HG02642 (cell line): Measurements from ENCODE around the gene IL16.

Experiments used
- ATAC-seq: cut with Tn5 transposase; IDR thresholded peaks from one replicate; pipeline ENCODE4 v1.9.1; 2021; ENCODE audit warnings: mild to moderate bottlenecking; ENCODE audit not compliant: unreplicated experiment, poor library complexity

The IL16 gene

DNA sequence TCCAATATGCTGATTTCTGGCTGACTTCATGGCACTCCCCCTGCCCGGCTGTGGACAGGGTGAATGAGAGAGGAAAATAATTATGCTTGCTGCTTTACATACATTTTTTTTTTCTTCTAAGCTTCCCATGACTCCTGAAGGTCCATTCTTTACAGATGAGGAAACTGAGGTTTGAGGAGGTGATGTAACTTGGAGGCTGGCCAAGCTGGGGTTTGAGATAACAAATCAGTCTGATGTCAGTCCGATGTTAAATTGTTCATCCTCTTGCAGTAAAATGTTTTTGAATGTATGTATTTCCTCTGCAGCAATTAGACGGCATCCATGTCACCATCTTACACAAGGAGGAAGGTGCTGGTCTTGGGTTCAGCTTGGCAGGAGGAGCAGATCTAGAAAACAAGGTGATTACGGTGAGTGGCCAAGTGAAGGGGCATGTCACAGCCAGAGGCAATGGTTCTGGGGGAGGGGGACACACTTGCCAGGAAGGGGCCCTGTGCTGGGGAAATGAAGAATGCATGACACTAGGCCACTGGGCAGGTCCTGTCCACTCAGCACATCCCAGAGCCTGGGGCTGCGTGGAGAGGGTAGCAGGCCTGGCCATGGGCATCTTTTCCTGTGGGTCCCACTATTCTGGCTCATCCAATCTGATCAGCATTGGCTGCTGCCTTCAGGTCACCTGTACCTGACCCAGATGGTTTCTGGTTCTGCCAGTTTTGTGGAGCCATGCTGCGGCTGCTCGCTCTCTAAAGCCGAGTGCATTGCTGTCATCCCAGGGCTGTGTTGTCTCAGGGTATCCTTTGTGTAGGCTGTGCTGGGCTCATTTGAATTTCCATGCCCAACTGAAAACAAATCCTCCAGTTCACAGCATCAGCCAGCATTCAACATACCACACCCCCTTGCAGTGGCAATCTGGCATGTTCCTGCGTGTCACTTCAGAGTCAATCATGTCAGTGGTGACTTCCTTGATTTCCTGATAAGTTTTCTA, 106.9 kb downstream of the IL16 start:
- no peak for ATAC-seq

DNA sequence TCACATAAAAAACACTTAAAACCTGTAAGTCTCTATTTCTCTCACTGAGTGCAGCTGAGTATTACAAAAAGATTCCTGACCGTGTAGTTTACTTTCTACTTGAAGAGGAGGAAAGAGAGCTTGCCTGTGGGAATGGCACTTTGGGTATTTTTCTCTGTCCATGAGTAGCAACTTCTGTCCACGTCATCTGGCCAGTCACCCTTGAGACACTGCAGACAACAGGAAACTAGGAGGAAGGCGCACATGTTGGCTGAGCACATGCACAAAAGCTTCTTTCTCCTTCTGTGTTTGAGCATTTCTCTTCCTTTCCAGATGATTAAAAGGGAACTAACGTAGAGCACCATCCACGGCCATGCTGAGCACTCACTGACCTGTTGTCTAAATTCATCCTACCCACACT, 107.5 kb downstream of the IL16 start:
- ATAC-seq: no peak

DNA sequence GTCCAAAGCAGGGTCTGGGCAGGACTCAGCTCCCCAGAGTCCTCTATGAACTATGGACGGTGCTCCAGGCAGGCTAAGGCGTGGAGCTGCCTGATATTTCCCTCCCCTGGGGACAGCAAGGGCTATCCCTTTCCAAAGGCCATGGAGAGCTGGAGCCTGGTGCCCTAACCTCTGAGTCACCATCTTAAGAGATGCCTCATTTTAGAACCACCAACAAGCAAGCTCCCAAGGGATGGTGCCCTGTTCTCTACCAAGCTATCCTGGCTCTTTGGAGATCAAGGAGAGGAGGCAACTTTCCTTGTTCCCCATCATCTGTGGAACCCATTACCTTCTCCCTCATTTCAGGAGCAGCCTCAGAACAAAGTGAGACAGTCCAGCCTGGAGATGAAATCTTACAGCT, 111.6 kb downstream of the IL16 start:
- no peak for ATAC-seq

DNA sequence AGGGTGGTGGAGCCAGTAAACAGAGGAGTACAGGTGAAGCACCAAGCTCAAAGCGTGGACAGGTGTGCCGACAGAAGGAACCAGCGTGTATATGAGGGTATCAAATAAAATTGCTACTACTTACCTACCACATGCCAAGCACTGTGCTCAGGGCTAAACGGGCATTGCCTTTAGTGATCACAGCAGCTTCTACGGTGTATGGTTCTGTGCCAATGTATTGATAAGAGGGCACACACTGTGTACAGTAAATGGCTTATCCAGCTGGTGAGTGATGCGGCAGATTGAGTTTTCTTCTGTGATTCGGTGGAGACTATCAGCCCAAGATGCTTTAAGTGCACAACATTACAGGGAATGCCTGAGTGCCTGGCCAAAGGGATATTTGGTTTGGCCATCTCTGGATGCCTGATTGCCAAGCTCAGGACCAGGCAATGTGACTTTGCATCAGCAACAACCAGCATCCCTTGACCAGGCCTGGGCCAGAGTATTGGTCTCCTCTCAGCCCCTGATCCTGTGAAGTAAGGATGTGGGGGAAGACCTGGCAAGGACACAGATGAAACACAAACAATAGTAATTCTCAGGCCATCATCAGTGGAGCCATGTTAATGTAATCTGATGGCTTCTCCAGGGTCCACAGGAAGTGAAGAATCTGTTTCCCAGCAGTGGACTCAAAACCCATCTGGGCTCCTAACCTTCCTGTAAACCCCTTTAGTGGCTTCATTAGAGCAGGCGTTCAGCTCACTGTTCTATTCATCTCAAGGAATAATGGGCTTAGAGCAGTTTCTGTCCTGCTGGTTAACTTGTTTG, 113.2 kb downstream of the IL16 start:
- no peak for ATAC-seq

DNA sequence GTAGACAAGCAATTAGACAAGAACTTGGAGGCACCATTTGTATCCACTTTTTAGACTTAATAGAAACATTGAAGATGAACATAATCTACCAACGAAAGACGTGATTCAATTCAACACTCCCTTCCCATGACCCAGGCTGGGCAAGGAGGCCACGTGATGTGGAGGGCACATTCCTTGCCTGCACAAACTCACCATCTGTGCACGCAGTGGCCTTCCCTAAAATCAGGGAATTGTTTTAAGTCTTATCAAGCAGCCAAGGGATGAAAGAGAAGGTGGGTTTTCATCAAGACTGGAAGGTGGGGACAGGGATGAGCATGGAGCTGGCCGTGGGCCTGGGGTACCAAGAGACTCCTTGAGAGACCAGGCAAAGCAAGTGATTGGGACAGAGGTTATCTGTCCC, 113.8 kb downstream of the IL16 start:
- no peak for ATAC-seq

DNA sequence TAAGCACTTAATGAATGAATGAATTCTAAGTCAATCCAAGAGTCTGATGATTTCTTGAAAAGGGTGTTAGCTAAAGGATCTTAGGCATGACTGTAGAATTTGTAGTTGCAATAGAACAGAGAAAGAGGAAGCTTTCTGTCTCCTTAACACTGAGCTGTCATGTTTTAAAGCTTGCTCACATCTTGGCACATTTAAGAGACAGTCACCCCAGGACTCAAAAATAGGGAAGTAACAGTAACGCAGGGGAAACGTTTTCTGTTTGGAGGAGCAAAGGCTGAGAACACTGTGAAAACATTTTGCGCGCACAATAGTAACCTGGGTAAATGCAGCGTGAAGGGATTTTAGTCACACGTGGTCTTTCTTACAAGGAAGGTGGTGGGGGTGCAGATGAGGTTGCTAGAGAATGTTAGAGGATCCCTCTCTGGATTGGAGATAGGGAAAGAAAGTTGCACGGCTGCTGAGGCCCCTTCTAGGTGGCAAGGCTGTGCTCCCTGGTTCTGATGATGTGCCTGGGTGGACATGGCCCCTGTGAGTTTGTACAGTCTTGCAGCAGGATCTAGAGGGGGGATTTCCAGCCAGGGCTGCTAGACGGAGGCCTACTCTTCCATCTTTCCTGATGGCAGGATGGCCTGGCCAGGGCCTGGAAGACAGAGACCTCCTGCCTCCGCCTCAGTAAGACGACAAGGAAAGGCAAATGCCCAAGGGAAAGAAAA, 115.2 kb downstream of the IL16 start:
- no peak for ATAC-seq

DNA sequence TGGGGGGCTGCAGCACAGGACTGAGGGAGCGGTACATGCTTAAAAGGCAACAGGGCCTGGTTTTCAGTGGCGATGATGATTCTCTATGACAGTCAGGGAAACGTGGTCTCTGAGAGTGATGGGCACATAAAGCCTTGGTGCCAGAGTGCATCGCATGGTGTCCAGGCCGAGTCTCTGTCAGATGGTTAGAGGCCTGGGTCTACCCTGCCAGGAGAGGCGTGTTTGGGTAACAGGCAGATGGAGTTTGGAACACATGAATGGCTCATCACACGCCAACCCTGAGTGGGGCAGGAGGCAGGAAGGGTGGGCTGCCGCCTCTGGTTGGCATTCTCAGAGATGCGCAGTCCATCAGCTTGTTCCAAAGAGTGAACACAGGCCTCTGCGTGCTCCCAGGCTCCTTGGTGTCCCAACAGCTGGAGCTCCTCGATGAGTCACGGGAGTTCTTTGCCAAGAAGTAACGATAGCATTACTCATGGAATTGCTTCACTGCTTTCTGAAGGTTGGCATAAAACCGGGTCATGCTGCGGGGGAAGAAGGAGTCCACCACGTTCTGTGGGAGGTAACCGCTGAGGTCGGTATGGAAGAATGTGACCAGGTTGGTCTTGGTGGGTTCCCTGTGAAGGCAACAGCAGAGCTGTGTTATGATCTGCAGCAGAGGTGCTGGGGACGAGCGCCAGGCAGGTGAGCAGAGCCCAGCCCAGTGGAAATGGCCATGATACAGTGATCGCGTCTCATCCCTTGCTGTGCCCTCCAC, 116.3 kb downstream of the IL16 start:
- no peak for ATAC-seq

DNA sequence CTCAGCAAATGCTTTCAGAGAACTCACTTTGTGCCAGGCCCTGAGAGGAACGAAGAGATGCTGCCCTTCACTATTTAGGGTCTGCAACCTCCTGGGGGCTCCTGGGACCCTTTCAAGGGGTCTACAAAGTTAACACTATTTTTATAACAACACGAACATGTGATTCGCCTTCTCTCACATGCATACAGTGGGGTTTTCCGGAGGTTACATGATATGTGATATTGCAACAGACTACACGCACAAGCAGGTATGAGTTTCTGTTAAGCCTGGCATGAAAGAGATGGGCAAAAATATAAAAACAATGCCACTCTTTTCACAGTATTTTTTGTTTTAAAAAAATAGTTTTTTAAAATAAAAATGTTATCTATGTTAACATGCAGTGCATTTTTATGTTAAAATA, 117.0 kb downstream of the IL16 start:
- ATAC-seq: no peak

DNA sequence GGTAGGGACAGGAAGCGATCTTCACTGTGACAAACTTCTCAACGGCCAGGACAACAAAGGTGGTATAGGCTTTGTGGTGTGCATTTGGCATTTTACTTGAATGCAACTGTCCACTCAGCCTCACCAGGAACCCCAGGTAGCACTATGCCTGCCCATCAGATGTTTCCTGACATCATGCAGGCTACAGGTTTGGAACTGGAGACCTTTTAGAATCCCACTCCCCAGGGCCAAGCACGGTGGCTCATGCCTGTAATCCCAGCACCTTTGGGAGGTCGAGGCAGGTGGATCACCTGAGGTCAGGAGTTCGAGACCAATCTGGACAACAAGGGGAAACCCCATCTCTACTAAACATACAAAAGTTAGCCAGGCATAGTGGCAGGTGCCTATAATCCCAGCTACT, 117.7 kb downstream of the IL16 start:
- no peak for ATAC-seq

DNA sequence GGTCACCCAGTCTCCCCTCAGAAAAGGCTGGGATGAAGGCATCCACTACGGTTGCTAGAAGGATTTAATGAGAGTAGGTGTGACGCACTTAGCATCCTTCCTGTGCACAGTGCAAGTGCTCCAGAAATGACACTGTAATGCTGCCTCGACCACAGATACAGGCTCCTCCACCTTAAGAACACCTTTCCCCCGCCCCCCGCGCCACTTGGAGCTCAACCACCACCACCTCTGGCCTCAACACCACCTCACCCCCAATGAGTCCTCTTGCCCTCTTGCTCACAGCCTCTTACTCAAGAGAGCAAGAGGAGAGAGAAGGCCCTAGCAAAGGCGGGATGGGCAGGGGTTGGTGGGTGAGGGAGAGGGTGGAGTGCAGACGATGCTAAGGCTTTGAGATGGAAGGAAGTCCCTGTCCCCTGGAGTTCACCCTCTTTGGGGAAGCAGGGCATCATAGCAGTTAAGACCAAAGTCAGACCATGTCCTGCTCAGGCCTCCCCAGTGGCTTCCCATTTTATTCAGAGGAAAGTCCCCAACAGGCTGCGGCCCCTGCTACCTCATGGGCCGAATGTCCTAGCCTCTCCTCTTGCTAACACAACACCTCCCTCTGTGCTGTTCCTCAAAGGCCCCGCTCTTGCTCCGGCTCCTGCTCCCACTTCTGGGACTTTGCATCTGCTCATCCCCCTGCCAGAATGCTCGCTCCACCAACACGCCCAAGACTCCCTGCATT, 118.9 kb downstream of the IL16 start:
- no peak for ATAC-seq

DNA sequence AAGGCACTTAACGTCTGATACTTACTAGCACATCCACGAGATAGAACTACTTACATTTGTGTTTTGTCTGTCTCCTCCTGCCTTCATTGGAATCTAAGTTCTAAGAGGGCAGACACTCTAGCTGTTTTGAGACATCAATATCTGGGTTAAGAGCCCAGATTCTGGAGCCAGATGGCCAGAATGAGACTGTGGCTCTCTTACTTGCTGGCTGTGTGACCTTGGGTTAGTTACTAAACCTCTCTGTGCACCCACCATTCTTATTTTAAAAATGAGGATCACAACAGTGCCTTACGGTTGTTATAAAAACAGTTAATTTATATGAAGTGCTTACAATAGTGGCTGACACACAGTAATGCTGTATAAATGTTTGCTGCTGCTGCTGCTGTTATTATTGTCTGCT, 119.6 kb downstream of the IL16 start:
- no peak for ATAC-seq

DNA sequence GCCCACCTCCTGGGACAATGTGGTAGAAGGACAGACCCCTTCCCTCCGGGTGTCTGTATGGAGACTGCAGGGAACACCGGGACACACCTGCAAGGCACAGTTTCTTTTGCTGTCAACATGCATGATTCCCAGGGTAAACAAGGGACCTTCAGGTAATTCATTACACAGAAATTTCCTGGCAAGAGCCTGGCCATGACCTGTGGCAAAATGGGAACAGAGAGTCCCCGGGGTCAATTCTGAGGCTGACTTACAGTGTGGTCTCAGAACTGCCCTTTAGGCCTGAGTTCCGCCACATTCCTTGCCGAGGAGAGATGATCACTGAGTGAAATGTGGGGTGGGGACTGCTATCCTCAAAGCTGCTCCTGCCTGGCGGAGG, 121.0 kb downstream of the IL16 start:
- no peak for ATAC-seq

DNA sequence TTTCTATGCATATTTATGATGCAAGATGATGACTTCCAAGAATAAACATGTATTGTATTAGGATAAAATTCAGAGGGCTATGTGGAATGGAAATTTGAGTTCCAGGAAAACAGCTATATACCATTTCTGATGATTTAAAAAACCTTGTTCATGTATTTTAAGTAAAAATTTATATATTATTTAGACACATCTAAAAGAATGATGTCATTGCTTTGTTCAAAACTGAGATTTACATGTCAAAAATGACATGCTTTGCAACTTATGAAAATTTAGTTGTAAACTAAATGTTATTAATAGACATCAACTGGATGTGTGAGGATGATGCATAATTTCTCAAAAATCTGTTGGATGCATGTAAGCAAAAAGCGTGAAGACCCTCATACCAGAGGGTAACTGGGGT, 125.0 kb downstream of the IL16 start:
- no peak for ATAC-seq

DNA sequence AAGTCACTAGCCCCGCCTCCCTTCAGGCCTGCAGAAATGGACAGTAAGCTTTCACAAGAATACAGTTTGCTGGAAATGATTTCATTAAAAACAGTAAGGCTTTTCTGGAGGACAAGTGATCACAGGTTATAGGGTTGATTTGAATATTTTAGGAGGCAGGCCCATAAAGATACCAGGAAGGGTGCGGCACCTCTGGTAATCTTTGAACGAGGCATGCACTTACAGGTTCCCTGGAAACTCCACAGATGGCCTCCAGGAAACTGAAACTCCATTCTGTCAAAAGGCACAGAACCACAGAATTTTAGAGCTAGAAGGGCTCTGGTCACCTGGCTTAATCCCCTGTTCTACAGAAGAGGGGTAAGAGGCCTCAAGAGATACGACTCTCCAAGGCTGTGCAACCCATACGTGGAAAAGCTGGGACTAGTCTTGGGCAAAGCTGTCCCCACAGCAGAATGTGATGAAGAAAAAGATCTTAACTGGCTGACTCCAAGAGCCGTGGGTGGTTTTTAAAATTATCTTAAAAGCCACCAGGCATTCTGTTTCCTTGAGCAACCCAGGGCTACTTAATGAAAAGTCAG, 126.1 kb downstream of the IL16 start:
- ATAC-seq: no peak

DNA sequence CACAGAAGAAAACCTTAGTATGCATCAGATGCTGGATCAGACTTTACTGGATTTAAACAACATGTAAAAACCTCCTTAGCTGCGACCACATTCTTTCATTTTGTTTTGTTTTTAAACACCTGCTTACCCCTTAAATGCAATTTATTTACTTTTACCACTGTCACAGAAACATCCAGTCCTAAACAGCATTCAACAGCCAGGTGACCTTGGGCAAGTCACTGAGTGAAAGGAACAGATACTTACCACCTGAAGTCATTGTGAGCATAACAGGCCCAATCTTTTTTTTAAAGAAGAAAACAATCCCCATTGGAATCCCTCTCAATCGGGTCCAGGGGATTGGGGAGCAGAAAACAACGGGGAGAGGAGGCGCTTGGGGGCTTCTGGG, 126.9 kb downstream of the IL16 start:
- peak; percentile 11 for ATAC-seq

DNA sequence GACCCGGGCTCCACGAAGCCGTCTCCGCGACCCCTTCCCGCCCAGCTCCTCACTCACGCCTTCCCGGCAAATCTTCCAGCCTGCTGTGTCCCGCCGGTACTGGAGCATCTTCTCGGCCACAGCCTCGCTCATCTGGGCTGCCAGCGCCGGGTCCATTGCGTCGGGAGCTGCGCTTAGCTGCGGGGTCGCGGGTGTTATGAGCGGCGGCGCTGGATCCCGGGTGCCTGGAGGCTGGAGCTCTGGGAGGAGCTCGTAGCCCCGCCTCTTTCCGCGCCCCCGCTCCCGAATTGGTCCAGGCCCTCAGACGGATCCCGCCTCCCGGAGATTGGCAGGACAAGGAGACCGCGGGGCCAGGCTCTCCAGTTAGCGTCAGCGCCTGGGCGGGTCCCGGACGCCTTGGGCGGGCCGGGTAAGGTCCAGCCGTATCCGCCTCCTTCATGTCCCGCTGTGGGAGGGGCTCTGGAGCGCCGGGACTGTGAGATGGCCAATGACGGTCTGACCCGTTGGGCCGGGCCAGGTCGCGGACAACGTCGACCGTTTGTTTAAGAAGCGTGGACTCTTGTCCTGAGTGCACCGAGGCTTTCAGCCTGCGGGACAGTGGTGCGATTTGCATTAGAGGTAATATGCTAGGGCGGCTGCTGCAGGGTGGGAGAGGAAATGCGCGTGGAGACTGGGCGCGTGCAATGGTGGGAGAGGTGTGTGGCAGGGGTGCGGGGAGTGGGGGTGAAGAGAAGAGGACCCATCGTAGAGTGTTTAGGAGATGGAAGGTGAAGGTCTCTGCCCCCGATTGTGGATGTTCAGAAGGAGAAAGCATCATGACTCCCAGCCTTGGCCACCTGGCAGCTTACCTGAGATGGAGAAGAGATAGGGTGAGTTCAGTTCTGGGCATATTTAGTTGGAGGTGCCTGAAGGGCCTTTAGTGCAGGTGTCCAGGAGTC, 127.5 kb downstream of the IL16 start, which contains the start of gene STARD5:
STARD5 (minus strand) TSS at position 198 of the 938 bp plus-strand sequence; CDS start at position 156, 42 bp downstream.
- peak; percentile 99 for ATAC-seq

DNA sequence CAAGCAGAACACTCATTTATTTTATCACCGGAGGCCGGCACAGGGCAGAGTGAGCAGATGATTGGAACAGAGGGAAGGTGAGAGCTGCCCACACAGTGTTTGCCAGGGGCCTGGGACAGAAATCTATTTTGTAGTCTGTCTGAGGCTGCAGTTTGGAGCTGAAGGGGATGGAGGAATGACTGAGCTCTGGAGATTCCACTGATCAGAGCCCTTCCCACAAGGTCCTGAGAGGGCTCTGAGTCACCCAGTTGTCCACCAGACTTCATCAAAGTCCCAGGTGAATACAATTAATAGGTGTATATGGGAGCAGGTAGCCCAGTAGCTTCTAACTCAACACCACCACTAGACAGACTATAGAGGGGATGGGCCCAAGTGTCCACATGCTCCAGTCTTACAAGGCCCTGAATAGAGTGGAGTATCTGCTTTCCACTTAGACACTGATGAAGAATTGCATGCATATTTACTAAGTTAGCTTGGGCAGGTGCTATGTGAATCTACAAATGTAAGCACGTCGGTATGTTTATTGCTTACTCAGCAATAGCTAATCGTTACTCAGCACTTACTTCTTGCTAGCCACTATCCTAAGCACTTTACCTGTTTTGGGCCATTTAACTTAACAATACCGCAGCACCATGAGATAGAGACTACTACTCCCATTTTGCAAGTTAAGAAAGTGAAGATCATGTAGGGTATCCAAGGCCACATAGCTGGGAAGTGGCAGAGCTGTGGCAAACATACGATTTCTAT, 130.0 kb downstream of the IL16 start:
- ATAC-seq: no peak
